HG02870 (cell line): ENCODE measurements around the gene LSG1.

ENCODE experiments used
- ATAC-seq: cut with Tn5 transposase; IDR thresholded peaks from one replicate; pipeline ENCODE4 v1.9.1; 2021; ENCODE audit warnings: mild to moderate bottlenecking, moderate library complexity; ENCODE audit not compliant: unreplicated experiment

LSG1 gene

DNA sequence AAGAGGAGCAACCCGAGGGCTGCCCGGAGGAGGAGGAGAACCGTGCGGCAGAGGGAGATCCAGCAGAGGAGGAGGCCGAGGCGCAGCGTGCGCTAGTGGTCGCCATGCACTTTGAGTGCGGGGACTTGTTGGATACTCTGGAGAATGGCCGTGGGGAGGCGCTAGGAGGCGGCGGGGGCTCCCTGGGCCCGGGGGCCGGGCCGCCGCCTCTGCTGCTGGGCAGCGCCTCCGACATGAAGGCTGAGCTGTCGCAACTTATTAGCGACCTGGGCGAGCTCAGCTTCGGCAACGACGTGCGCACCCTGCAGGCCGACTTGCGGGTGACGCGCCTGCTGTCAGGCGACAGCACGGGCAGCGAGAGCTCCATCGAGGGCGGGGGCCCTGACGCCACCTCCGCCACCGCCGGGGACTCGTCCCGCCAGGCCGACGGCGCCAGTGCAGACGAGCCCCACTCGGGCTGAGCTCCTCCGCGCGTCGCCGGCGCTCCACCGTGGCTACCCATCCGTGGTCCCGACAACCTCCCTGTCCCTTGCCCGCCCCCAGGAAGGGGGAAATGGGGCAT is 15.7 kb upstream of the LSG1 start:
- ATAC-seq: no peak

DNA sequence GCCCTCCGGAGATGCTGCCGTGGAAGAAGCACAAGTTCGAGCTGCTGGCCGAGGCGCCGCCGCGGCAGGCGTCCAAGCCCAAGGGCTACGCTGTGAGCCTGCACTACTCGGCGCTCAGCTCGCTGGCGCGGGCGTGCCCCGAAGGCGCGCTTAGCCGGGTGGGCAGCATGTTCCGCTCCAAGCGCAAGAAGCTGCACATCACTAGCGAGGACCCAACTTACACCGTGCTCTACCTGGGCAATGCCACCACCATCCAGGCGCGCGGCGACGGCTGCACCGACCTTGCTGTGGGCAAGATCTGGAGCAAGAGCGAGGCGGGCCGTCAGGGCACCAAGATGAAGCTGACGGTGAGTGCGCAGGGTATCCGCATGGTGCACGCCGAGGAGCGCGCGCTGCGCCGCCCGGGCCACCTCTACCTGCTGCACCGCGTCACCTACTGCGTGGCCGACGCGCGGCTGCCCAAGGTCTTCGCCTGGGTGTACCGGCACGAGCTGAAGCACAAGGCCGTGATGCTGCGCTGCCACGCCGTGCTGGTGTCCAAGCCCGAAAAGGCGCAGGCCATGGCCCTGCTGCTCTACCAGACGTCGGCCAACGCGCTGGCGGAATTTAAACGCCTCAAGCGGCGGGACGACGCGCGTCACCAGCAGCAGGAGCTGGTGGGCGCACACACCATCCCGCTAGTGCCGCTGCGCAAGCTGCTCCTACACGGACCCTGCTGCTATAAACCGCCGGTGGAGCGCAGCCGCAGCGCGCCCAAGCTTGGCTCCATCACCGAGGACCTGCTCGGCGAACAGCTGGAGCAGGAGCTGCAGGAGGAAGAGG is 15.0 kb upstream of the LSG1 start:
- no peak for ATAC-seq

DNA sequence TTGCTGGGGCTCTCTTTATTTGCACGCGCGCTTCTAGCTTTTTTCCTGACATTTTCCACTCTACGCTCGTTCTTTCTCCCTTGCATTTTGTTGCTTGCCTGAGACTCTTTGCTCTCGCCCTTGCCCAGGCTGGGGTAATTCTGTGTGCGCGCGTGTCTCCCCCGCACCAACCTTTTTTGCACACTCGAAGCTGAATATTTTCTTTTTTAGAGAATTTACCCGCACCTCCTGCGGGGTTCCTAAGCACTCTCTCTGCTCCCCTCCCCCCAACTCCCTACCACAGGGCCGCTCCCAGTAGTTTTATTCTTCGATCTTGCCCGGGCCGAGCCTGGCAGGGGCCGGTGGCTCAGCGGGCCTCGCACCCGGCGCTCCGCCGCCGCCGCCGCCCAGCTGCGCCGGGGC is 14.4 kb upstream of the LSG1 start:
- ATAC-seq: no peak

DNA sequence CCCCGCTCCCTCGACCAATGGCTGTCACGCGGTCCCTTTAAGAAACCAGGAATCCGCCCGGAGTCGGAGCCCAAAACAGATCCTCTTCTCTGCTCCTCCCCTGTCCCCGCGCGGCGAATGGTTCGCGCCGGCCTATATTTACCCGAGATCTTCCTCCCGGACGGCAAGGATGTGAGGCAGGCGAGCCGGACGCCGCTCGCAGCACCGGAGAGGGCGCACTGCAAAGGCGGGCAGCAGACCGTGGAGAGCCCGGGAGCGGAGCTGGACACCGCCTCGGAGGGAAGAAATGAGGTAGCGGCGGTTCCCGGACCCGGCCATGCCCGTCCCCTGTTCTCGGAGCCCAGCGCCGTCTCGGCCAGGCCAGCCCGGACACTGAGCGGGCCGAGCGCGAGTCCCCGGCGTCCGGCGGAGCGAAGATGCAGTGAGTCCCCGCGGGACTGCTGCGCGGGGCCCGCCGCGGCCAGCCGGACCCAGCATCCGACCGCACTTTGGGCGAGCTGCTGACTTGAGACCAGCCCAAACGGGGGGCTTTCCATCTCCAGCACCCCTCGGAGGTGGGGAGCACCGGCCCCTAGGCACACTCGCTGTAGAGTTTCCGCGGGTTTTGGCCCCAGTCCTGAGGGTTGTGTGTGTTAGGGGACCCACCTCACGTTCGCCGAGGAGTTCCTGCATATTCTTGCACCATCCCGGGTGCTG is 13.9 kb upstream of the LSG1 start, which contains the start of gene FAM43A:
Gene FAM43A (plus strand): TSS at position 166 of the 696 bp plus-strand sequence. CDS start 944 bp downstream, outside the sequence.
- peak; percentile 39 for ATAC-seq

DNA sequence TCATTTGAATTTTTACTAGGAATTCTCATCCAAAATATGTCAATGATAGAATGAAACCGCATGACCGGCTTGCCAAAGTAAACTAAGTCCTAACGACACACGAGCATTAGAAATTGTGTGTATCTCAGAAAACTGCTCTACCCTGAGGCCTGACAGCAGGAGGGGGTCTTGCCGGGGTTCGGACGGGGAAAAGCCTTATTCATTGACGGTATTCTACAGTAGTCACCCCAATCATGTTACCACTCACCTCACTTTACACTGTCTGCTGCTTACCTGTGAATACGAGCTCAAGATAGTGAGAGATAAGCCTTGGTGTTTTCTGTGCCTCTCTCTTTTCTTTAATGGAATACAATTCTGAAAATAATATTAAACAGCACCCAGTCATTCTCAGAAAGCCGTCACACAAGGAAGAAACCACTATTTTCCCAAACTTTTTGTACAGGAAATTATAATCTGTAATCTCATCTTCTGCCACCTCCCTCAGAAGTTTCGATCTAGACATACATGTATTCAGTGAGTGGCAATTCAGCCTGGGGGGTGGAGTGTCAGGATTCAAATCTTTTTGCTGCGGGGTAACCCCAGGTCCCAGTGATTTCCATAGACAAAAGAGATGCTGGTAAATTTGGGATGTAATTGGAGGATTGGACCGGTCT is 13.2 kb upstream of the LSG1 start:
- ATAC-seq: peak; percentile 7

DNA sequence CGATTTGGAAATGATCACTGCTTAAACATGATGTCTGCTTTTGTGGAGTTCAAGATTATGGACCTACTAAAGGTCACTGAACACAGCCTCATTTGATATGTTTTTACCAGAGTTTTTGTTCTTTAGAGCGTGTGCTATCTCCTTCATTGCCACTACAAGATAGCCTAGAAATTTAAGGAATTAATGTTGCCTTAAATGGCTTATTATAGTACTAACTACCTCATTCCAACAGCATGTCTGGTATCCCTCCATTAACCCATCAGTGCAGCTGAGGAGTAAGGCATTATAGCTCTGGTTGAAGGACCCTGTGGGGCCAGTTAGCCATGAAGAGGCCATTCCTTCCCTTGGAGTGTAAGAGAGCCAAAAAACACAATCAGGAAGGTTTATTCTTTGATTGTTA is 11.4 kb upstream of the LSG1 start:
- no peak for ATAC-seq

DNA sequence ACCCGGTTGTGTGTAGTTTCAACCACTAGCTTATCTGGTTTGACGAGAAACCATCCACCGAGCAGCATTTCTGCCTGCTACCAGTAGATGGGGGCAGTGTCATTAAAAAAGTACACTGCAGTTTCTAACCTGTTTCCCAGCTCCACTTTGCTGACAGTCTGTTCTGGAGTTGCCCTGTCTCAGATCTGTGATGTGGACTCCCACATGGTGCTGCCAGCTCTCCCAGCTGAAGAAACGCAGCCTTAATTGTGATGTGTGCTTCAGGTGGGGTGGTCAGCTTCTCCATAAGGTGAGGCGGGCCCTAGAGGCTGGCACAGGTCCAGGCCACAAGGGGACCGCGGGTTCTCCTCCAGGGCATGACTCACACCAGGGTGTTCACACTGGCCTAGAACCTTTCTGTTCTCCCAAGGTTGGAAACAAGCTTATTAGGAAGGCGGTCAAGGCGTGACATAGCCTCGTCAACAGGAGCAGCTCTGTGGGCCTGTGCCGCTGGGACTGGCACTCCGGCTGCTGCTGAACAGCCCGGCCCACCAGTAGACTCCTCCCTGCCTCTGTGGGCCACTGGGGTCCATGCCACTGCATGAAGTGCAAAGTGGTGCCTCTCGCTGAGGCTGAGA is 10.8 kb upstream of the LSG1 start:
- ATAC-seq: peak; percentile 53

DNA sequence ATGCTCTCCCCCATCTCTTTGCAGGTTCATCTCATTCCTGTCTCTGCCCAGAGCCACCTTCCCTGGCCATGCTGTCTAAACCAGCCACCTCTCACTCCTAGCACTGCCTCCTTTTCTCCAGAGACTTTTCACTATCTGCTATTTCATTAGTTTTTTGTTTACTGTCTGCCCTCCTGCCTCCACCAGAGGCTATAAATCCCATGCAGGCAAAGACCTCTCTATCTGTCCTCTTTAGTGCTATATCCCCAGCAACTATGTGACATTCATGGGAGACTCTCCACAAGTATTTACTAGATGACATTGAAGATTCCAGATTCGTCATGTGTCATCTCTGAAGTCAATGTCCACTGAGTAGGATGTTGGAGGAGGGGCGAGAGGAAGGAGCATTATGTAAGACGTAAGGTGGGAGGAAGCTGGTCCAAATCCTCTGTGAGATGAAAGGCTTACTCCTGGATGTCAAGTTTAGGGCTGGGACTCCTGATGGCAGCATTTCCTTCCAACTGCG is 10.2 kb upstream of the LSG1 start:
- ATAC-seq: no peak

DNA sequence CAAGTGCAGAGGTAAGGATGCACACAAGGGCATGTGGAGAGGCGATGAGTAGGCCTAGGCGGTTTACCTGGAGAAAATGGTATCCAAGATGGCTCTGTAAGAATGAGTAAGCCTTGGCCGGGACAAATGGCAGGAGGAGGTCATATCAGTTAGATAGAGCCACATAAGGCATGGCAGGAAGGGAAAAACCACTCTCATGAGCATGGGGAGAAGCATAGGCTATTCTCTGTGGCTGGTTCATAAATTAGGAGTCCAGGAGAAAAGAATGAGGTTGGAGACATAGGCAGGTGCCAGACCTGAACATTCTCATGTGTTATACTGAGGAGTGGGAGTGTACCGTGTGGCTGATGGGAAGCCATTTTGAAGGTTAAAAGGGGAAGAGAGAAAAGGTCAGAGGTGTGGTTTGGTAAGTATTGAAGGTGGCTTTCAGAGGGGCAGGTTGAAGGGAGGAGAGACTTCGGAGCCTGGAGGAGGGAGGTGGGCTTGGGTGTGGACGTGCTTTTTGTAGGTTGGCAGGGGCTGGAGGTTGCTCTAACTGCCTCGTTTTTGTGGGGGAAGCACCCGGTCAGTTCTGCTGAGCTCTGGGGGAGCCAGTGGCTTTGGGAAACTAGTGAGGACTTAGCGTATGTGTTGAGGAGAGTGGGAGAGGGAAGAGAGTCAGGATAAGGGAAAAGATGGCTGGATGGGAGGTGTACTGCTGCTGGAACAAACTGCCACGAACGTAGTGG is 9.1 kb upstream of the LSG1 start:
- no peak for ATAC-seq

DNA sequence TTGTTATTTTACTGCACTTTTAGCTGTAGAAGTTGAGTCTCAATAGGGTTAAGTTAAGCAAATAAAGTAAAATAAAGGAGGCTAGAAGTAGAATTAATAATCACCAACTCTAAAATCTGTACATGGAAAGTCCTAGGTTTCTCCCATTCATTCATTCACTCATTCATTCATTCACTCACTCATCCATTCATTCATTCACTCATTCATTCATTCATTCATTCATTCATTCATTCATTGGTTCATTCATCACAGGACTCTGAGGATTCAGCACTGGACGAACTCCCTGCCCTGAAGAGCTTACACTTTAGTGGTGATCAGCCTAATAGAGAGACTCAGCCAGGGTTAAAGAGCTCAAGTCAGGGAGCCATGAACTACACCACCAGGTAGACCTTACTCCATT is 4.5 kb upstream of the LSG1 start:
- no peak for ATAC-seq

DNA sequence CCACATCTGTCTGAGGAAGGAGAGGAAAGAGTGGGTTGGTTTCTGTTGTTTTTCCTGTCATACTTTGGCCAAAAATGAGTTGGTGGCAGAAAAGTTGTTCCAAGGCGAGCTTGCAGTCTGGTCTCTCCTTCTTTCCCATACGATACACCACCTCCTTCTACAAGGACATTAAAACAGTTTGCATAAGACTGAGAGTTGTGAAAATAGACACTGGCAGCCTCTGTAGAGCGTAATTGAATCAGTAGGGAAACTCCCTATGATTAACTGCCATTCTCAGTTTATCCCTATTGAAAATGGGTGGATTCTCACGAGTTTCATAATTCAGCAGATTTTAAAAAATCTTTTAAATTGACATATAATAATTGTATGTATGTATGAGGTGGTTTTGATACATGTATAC is 3.7 kb upstream of the LSG1 start:
- no peak for ATAC-seq

DNA sequence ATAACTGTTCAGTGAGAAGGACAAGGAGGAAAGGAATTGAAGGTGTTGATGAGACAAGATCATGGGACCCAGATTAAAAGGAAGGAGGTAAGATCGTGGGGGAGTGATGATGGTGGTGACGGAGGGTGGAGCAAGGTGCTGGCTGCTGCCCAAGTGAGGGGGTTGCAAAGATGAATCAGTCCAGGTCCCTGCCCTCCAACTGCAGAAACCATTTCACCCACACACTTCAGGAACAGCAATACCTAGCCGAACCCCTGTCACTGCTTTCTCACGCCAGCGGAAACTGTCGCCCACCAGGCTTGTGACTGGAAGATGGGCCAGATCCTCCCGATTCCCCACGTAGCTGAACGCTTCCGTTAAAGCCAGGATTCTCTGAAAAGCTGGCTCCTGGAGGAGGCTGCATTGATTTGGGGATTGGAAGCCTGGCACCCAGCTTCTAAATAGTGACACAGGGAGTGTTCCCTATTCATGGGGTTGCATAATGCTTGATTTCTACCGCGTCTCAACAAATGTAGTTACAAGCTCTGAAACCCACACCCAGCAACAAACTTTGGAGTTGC is 3.2 kb upstream of the LSG1 start:
- no peak for ATAC-seq

DNA sequence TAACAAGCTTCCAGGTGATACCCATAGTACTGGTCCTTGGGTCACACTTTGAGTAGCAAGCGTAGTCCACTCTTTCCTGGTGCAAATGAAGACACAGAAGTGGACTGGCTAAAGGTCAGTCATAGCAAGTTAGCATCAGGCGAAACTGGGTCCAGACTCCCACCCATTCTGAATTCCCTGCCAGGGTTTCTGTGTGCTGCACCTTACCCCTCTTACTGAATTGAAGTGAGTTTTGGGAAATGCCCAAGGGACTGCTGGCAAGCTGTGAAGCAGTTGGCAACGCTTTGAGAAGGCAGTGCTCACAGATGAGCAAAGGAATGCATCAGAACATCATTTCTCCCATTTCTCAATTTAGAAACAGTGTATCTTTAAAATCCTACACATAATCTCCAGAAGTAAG is 1.8 kb upstream of the LSG1 start:
- ATAC-seq: no peak

DNA sequence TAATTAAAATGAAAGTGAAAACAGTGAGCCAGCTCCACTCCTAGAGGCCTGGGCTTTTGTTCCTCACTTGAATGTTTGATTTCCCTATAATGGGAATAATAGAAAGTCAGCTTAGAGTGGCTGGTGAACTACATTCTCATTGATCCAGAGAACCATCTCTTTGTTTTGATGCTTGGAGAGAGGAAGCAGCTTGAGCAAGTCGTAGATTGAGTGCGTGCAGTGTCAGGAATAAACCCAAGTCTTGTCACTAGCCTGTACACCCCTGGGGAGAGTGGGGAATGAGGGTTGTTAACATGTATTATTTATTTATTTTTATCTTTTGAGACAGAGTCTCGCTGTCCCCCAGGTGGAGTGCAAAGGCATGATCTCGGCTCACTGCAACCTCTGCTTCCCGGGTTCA is 885 bp upstream of the LSG1 start:
- no peak for ATAC-seq

DNA sequence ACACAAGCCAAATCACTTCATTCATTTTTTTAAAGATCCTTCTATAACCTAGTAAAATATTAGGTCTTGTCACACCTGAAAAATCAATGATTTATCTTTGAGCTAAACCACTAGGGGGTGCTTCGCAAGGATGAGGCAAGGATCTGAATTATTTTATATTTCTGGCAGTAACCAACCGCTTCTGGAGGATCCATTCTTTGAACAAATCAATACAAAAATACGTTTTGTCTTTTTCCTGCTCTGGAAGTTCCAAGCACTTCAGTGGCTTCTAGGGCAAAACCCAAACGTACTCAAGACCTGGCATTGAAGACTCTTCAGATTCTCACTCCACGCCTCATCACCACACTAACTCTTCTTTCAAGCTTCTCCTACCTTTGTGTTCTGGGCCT is 486 bp downstream of the LSG1 start:
- peak; percentile 14 for ATAC-seq

DNA sequence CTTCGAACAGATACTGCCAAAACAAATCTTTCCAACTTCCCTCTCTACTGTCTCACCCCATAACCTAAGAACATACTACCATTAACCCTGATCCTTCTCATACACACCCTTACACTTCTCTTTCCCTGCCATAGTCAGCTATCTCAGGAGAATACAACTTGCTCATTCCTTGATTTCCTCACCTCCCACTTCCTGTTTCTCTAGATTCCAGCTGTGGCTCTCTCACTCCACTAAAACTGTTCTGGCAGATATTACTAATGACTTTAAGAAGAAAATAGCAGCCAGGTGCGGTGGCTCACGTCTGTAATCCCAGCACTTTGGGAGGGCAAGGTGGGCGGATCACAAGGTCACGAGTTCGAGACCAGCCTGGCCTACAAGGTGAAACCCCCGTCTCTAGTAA is 4.6 kb downstream of the LSG1 start:
- ATAC-seq: no peak

DNA sequence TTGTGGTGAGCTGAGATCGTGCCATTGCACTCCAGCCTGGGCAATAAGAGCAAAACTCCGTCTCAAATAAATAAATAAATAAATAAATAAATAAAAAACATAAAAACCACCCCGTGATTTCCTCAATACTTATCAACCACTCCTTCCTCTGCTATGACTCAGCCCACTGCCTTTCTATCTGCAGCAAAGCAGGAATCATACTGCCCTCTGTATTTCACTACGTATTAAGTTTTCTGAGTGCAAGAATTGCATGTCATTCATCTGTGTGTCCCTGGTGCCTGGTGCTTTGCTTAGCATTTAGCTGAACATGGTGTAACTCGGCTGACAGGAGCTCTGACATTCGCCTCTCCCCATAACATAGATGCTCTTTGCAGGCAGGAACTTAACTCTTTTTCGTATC is 7.1 kb downstream of the LSG1 start:
- ATAC-seq: no peak

DNA sequence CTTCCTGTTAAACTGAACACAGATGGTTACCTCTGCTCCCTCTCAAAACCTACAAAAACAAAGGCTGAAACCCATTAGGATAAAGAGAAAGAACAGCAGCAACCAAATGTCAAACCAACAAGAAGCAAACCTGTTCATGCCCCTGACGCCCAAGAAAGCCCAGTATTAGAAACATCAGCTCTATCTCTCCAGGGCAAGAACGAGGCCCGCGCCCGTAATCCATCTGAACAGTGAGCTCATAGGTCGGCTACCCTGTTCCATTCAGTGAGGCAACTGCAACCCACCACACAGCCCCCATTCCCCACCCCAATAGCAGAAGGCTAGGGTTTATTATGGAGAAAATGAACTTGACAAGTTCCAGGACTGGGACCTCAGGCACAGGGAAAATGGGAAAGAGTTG is 10.0 kb downstream of the LSG1 start:
- ATAC-seq: no peak

DNA sequence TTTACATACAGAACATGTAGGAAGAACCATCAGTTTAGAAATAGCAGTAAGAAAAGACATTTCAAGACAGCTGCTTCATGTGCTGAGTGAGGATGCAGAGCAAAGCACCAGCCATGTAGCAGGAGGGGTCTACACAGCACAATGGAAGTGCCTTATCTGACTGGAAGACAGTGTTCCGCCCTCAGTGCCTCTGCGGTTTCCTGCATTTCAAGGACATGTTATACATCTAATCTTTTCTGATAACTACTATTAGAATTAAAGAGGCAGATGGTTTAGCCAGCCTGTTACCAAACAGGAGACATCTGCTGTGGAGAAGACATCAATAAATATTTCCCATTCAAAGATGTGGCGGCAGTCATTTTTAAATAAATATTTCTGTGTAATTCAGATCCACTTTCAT is 10.6 kb downstream of the LSG1 start:
- ATAC-seq: no peak

DNA sequence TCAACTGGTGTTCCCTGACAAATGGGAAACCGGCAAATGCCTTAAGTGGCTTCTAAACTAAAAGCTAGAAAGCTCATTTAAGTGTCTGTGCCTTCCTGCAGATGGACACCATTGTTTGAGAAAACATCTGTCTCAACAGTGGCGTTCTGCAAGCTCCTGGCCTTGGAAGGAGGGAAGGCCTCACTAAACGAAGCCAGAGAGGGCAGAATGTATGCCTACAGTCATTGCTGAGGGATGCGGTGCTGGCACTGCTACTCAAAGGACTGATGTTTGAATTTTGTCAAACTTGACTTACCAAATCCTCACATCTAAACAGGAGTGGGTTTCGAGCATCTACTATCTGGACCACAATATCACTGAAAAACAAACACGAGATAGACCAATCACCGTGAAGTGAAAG is 12.2 kb downstream of the LSG1 start:
- ATAC-seq: no peak
